Fibroblast of villous mesenchyme (primary cell): ENCODE results near the gene RPS6KA2. TPM values are rescaled to one million over a fixed set of nuclear protein-coding genes. Genes with fewer than 3 reads are reported as not detected.

Source experiments
- DNase-seq: peaks from one replicate; pipeline ENCODE4 v3.0.0-alpha.2; 2010; ENCODE audit warnings: low read depth
- H3K4me3 ChIP-seq: 2 replicates; pipeline ENCODE4 v1.5.1; 2011; ENCODE audit warnings: low read depth, mild to moderate bottlenecking, low read length
- total RNA-seq: library from RNA; depleted of rRNA; stranded (reverse); fragments of >200 nt; gene quantifications from 2 replicates; pipeline ENCODE4 v1.2.3, GENCODE V29; 2012
- TF ChIP-seq, protein P1 (sequence below): IDR thresholded peaks from 2 replicates; pipeline ENCODE4 v1.5.1; 2012; ENCODE audit warnings: low read depth, mild to moderate bottlenecking, low read length; ENCODE audit not compliant: insufficient read depth

Gene RPS6KA2
- total RNA-seq, 1 donor, result 15.5 TPM

- DNase-seq, result peak; percentile 91
- TF ChIP-seq, protein P1, sequence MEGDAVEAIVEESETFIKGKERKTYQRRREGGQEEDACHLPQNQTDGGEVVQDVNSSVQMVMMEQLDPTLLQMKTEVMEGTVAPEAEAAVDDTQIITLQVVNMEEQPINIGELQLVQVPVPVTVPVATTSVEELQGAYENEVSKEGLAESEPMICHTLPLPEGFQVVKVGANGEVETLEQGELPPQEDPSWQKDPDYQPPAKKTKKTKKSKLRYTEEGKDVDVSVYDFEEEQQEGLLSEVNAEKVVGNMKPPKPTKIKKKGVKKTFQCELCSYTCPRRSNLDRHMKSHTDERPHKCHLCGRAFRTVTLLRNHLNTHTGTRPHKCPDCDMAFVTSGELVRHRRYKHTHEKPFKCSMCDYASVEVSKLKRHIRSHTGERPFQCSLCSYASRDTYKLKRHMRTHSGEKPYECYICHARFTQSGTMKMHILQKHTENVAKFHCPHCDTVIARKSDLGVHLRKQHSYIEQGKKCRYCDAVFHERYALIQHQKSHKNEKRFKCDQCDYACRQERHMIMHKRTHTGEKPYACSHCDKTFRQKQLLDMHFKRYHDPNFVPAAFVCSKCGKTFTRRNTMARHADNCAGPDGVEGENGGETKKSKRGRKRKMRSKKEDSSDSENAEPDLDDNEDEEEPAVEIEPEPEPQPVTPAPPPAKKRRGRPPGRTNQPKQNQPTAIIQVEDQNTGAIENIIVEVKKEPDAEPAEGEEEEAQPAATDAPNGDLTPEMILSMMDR, result no peak
Measured at GRCh38 chr6:166624275-166624674, 2.8 kb downstream of the RPS6KA2 start.

GRCh38 chr6:166623318-166623717 lies 3.7 kb downstream of the RPS6KA2 start:
- TF ChIP-seq, protein P1, result no peak
- H3K4me3 ChIP-seq, result no peak overlapping the region
- DNase-seq, result no peak

More at GRCh38 chr6:166624275-166624674, 2.8 kb downstream of the RPS6KA2 start:
- no peak overlapping the region for H3K4me3 ChIP-seq

DNA sequence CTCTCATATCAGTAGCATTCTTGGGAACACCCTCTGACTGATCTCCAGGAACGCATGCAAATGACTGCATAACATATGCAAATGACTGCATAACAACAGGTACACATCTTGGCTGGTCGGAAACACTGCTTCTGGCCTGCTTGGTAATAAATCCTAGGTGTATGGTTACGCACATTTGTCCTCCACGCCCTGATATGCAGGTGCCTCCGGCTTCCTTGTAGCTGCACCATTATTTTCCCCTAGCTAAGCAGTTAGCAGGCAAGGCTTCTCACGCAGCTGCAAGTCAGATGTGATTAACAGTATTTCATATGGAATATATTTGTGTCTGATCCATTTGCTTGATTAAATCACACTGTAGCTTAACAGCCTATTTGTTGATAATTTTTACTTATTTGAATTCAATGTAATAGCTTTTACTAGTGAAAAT lies 5.9 kb downstream of the RPS6KA2 start:
- TF ChIP-seq, protein P1, result no peak
- H3K4me3 ChIP-seq, result no peak overlapping the region
- DNase-seq, result no peak

DNA sequence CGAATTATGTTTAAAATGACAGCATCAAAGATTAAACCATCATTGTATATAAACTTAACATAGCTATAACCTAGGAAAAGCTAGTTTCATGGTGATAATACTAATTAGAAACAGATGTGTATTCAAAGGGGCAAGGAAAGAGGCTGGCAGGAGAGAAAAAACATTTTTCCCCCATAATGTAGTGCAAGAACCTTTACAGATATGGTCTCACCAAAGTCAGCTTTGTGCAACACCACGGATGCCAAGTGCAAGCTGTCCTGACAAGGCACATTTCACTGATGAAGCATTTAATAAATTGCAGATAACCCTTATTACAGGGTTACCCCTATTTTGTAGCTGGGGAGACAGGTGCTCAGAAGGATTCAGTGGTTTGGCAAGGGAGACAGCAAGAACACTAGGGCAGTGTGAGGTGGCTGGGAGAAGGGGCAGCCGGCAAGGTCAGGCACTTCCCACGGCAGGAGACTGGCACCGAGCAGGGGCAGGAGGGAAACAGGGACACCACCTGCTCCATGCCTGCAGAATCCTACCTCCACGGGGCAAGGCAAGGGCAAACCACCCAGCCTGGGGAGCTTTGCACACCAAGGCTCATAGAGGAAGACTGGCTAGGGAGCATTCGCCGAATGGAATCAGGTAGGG lies 6.5 kb downstream of the RPS6KA2 start:
- H3K4me3 ChIP-seq, result no peak overlapping the region
- TF ChIP-seq, protein P1, result no peak
- peak; percentile 51 for DNase-seq

DNA sequence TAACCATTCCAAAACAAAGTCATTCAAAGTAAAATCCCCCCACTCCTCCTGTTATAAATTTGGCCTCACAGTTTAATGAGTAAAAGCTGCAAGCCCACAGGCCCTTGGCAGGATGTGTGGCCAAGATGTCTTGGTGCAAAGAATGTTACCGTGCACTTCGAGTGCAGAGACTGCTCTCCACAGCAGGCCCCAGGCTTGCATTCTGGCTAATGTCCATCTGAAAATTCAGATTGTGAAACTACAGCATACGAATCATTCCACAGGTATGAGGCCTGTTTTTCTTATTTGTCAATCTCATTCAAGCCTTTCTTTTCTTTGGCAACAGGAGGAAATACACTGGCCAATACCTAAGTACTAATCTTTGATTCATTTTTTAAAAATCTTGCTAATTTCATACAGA lies 7.1 kb downstream of the RPS6KA2 start:
- peak; percentile 93 for DNase-seq
- H3K4me3 ChIP-seq, result no peak overlapping the region

GRCh38 chr6:166618866-166619761 lies 7.9 kb downstream of the RPS6KA2 start:
- peak; percentile 77 for DNase-seq
- no peak overlapping the region for H3K4me3 ChIP-seq
- TF ChIP-seq, protein P1, result no peak

More for the DNA sequence above, 7.1 kb downstream of the RPS6KA2 start:
- TF ChIP-seq, protein P1, result no peak
